RPMI8226 (cell line): Measurements from ENCODE around the gene BLCAP.

Source experiments
- DNase-seq: peaks from one replicate; pipeline ENCODE4 v3.0.0-alpha.2; 2015

Gene BLCAP

DNA sequence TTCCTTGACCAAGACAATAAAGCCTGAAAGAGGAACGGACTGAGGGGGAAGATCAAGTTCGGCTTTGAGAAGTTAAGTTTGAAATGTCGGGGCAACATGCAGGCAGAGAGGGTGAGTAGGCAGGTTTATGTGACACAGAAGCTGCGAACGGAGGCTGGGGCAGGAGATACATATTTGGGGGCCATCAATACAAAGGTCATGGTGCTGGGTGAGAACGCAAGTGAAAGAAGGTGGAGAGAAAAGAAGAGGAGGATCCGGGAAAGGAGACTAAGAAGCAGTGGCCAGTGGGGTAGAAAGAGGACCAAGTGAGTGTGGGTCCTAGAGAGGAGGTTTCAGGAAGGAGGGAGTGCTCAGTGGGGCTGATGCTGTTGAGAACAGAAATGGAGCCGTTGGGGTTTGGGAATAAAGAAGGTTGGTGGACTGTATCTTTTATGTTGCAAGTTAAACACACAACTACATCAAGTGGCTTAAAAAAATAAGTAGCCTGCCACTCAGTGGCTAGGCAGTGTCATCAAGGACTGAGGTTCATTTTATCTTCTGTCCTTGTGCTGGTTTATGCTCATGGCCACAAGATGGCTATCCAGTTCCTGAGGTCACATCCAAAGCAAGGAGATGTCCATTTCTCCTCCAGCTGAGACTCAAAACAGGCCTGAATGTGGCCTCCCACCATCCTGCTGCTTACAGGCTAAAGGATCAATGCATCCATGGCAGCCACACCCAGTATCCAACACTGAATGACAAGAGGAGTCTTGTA lies 1.7 kb upstream of the BLCAP start:
- no peak for DNase-seq

- DNase-seq, result no peak
These were observed 954 bp upstream of the BLCAP start for GRCh38 chr20:37528446-37529213.

GRCh38 chr20:37526839-37527637 lies 638 bp downstream of the BLCAP start:
- no peak for DNase-seq

- DNase-seq, result no peak
These were observed 1.3 kb downstream of the BLCAP start for GRCh38 chr20:37526238-37526838.

DNA sequence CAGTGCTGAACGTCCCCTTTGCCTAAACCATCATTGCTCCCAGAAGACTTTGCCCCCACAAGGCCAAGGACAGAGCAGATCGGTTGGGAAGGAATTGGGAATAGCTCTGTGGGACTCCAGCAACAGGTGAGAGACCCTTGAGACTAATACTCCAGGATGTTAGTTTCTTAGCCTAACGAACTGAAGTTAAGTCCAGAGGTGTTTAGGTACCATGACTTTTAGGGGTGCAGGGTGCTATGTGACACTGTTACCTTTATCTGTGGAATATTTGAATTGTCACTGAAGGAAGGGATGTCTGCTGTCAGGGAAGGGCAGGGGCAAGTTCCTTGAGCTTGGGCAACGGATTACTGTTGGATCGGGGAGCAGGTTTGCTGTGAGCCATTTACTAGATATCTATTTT lies 1.9 kb downstream of the BLCAP start:
- no peak for DNase-seq

- peak; percentile 37 for DNase-seq
These were observed 2.6 kb downstream of the BLCAP start for GRCh38 chr20:37524859-37525708.

DNA sequence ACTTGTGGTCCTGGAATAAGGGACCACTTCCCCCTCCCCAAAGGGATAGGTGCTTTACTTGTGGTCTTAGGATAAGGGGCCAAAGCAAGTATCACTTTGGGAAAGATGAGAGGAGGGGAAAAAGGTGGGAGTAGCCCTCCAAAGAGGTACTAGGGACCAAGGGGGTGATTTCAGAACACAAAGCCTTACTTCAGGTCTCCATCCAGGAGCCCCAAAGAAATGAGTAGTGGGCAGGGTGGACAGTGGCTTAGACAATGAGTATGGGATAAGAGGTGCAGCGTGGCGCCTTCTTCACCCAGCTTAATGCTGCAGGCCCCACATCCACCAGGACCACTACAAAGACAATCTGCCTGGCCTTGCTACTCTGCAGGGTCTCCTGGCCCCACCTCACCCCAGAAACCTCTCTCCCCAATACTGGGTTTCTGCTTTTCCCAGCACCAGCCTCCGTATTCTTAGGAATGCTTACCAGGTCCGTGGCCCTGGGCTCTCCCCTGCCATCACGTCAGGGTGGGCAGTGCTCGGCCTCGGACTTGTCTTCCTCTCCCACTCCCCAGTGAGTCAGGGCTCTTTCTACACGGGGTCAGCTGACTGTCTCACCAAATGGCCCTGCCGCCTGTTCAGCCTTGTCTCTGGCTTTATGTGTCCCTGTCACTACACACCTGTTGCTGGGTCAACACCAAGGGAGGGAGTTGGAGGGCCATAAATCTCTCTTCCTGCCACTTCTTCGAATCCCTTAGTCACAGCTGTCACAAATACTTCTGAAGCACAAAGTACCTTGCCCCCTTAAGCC lies 3.6 kb downstream of the BLCAP start:
- no peak for DNase-seq

DNA sequence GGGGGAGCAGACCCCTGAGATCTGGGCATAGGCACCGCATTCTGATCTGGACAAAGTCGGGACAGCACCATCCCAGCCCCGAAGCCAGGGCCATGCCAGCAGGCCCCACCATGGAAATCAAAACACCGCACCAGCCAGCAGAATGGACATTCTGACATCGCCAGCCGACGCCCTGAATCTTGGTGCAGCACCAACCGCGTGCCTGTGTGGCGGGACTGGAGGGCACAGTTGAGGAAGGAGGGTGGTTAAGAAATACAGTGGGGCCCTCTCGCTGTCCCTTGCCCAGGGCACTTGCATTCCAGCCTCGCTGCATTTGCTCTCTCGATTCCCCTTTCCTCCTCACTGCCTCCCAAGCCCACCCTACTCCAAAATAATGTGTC lies 4.7 kb downstream of the BLCAP start:
- no peak for DNase-seq

GRCh38 chr20:37522260-37523011 lies 5.2 kb downstream of the BLCAP start:
- DNase-seq, result no peak

DNA sequence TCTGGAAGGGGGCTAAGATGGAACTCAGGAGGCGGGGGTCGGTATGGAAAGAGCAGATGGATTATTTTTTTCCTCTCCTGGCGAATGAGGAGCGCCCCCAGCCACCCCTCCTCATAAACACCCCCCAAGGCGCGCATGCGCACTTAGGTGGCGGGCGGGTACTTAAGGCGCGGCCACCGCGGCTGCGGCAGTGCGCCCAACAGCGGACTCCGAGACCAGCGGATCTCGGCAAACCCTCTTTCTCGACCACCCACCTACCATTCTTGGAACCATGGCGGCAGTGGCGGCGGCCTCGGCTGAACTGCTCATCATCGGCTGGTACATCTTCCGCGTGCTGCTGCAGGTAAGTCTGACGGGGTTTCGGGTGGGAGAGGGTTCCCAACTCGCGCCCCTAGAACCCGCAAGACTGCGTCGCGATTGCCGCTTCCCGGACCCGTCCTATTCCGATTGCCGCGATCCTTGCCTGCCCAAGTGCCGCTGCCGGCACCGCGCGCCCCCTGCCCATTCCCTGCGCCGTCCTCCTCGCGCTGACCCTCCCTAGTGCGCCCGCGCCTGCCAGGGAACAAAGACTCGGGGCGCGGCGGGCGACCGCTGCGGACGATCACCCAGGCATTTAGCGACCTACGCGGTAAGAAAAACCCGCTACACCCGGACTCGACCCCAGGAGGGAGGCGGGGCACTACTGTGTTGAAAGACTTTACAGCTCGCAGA lies 6.5 kb downstream of the BLCAP start, which contains the start of gene NNAT:
TSS of gene NNAT (plus strand) at position 190 of the 711 bp plus-strand sequence. CDS start at position 272, 82 bp downstream.
- DNase-seq, result no peak

DNA sequence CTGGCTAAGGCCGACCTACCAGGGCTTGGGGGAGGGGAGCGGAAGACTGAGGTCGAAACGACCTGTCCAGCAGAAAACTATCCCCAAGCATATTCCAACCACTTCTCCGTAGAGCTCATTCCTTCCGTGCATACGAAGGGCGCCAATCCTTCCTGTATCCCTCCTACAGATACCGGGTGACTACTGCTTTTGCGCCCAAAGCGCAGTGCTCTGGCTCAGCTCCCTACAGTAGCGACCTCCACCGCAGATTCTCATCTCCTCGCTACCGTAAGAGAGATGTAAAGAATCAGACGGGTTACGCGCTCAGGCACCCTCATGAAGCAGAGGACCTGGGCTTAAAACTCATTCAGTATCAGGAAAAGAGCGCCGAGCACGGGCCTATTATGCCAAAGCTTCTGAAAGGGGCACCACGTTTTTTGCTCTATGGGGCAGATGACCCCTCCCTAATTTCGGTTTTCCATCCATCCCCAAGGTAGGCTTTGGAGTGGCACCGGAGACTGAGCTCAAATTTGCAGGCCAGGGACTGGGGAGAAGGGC lies 7.2 kb downstream of the BLCAP start:
- no peak for DNase-seq

DNA sequence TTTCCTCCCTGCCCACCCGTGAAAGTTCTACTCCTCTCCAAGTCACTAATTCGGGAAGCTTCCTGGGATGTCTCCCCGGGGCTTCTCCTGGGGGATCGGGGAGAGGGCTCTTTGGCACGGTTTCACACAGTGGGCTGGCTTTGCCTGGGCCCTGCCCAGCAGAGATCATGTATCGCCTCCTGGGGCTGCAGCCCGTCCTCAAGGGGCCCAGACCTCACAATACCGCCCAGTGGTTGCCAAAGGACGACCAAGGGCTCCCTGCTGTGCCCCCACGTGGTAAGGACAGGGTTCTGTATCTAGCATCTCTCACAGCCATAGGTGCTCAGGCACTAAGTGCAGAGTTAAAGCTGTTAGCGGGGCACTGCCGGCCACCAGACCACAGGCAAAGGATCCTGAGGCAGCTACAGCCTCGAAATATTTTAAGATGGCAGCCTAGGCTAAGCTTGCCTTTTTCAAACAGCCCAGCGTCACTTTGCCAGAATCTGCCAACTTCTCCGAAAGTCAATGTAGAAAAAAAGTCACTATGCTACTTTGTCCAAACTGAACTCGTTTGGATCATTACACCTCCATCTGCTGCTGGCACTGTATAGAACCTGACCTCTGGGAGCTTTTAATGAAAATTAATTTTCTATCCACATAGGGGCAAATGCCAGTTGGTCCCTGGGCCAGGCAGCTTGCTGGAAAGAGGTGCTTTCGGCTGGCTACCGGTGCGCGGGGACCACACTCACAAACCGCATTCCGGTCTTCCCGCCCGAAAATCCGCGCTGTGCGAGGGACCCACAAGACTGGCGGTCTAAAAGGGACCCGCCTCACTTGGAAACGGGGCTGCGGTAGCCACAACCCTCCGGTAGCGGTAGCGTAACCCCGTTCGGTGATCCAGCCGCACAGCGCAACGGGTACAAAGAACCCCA lies 7.9 kb downstream of the BLCAP start:
- no peak for DNase-seq

GRCh38 chr20:37518606-37519507 lies 8.8 kb downstream of the BLCAP start:
- no peak for DNase-seq

DNA sequence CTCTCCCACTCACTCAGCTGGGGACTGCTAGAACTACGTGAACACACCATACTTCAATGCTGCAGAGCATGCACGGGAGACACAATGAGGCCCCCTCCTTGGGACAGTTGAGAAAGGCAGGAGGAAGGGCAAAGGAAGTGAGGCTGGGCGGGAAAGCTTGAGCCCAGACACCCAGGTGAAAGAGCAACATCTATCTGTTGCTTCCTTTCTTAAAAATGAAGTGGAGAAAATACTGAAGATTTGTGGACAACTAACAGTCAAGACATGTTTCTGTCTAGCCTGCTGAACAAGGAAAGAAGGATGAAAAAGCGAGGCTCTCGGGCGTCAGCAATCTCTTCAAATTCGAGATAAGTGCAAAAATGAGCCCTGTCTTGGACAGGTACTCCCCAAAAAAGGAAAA lies 9.6 kb downstream of the BLCAP start:
- DNase-seq, result no peak

DNA sequence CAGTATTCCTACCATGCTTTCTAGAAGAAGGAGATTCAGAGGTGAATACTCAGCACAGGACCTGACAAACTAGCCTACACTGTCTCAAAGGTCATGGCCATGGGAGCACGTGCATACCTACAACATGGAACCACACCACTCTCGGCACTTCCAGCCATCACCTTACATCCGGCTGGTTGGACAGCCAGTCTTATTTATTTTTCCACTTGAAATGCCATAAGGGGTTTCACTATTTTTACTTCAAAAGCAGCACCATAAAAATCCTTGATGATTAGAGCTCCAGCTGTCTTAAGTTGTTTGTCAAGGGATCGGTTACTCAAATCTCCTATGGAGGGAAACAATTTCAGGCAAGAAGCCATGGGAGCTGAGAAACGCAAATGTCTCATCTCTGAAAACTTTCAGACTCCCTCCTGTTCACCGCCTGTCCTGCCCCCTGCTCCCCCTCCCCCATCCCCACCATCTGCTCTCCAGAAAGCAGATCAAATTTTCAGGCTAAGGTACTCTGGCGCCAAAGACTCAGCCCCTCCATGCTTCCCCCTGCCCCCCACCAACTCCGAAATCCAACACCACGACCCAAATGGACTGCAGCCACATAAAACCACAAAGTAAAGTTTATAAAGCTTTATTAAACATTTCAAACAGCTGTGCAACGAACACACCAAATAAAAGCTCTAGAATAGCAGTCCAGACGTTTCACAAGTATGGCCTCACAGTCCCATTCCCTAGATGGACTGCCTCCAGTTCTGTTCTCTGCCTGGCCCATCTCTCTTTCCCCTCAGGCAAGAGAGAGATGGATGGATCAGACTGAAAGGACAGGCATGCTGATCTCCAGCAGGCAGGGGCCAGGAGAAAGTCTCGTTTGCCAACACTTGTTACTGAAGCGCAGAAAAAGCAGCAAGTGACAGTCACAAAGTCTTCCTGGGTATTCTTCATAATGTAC lies 10.6 kb downstream of the BLCAP start:
- no peak for DNase-seq

GRCh38 chr20:37515876-37516275 lies 11.8 kb downstream of the BLCAP start:
- DNase-seq, result no peak
